Esophagus muscularis mucosa (tissue), 4 donors: ENCODE measurements around the gene HCFC1. TPM values are rescaled to one million over a fixed set of nuclear protein-coding genes. Genes with fewer than 3 reads are reported as not detected.

Source experiments
- DNase-seq: peaks from one replicate; pipeline ENCODE4 v3.0.0-alpha.2; 2017; ENCODE audit errors: extremely low spot score
- H3K27ac ChIP-seq, 4 donors: fragments of 200-600 bp; sonication (generic); replicated peaks in 1 of 4; 1 replicate in 3 of 4; 2 replicates in 1 of 4; pipeline ENCODE4 v1.5.1; 2016 to 2019; ENCODE audit warnings: mild to moderate bottlenecking in 1 of 4
- H3K27me3 ChIP-seq, 4 donors: fragments of 200-600 bp; sonication (generic); one replicate each; pipeline versions ENCODE4 v1.5.1 to v1.6.0; 2016 to 2019
- H3K36me3 ChIP-seq, 4 donors: fragments of 200-600 bp; sonication (generic); one replicate each; pipeline ENCODE4 v1.5.1; 2016 to 2019
- H3K4me1 ChIP-seq, 4 donors: fragments of 200-600 bp; sonication (generic); one replicate each; pipeline ENCODE4 v1.5.1; 2016 to 2019
- H3K4me3 ChIP-seq, 4 donors: fragments of 200-600 bp; sonication (generic); 1 replicate in 2 of 4; 2 replicates in 2 of 4; pipeline ENCODE4 v1.5.1; 2016 to 2019; ENCODE audit warnings: mild to moderate bottlenecking in 4 of 4, moderate library complexity in 1 of 4
- H3K9me3 ChIP-seq, 4 donors: fragments of 200-600 bp; sonication (generic); 1 replicate in 3 of 4; 2 replicates in 1 of 4; pipeline ENCODE4 v1.5.1; 2016 to 2019
- EP300 ChIP-seq: sonication (generic); formaldehyde crosslinking; IDR thresholded peaks from one replicate; pipeline ENCODE4 v1.6.1; 2017; ENCODE audit warnings: antibody characterized with exemption
- POLR2A ChIP-seq: fragments of 450-650 bp; IDR thresholded peaks from one replicate; pipeline ENCODE4 v1.6.1; 2017; ENCODE audit warnings: antibody characterized with exemption, moderate library complexity, mild to moderate bottlenecking, low read depth
- POLR2AphosphoS5 ChIP-seq, 2 donors: sonication (generic); formaldehyde crosslinking; IDR thresholded peaks; one replicate each; pipeline ENCODE4 v1.6.1; 2017; ENCODE audit warnings: antibody characterized with exemption in 2 of 2
- WGBS: methylation state at CpG from one replicate; pipeline ENCODE4 v1.1.5; 2018; 5-methylcytosine and 5-hydroxymethylcytosine counted together
- intact Hi-C: fragments of 100-400 bp; cut with DNase I; formaldehyde crosslinking; loops from one replicate; pipeline ENCODE4 v1.15.1; 2023
- total RNA-seq, 4 donors: library from RNA; depleted of rRNA; stranded (reverse); fragments of >200 nt; gene quantifications; one replicate each; pipeline versions ENCODE4 v1.1.0 to v1.2.1, GENCODE V29; 2016
- TF ChIP-seq, protein P1 (sequence below), 3 experiments: fragments of 200-600 bp in 2 of 3; fragments of 450-650 bp in 1 of 3; sonication (generic) in 2 of 3; IDR thresholded peaks; one replicate each; pipeline ENCODE4 v1.5.1; 2017 to 2019; ENCODE audit warnings: antibody characterized with exemption in 3 of 3, mild to moderate bottlenecking in 2 of 3, moderate library complexity in 1 of 3

The HCFC1 gene
- total RNA-seq = 100 to 1,000 TPM in 1 of 4 donors, 10 to 100 TPM in 3; 50.7 to 102 (median 60.8) TPM

DNA sequence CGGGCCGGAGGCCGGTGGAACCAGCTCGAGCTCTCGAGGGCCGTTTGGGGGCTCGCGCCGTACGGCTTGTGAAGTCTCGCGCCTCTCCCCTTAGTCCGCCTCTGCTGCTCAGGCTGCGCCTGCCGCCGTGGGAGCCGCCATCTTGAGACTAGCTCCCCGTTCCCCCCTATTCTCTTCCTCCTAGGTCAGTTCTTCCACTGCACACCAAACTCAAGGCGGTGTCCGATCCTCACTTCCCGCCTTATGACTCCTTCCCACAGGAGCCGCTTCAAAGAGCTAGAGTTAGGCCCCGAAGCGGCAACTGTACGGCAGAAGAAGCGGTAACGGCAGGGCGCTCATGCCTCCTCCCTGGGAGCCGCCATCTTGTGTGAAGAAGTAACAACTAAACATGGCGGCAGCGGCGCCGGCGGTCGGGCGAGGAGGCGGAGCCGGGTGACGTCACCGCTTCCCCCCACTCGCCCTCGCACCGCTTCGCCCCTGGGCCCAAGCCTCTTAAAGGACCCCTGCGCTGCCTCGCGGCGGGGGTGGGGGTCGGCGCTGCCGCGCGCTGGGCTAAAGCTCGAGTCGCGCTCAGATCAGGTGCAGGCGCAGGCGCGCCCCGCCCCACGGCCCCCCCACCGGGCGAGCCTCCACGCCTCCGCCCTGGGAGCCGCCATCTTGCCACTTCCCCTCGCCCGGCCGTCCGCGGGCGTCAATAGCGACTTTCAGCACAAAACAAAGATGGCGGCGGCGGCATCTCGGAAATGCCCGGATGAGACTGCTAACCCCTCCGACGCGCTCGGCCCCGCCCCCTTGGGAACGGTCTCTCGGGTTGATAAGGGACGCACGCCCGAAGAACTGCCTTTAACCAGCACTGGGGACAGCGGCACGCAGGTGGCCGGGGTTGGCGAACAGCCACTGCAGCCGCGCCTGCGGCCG, at the start of gene HCFC1:
HCFC1 (minus strand) TSS at position 369 of the 918 bp plus-strand sequence. CDS start 978 bp downstream, outside the sequence.
- 16% methylated on average over 89 of the region's 96 CpGs for WGBS
- Histone ChIP-seq H3K36me3 (no peaks in the 10 kb centered on the region), H3K4me1 (peaks cover 44 to 53% (median 50%) of the 10 kb centered on the region in 4 donors), H3K27ac (peak within 1 kb of the TSS; percentile 95 to 99 (median 98)), H3K9me3 (no peaks in the 10 kb centered on the region), H3K4me3 (peak within 1 kb of the TSS; percentile 65 to 81 (median 72)), H3K27me3 (no peaks in the 10 kb centered on the region)
- TF ChIP-seq, protein P1, sequence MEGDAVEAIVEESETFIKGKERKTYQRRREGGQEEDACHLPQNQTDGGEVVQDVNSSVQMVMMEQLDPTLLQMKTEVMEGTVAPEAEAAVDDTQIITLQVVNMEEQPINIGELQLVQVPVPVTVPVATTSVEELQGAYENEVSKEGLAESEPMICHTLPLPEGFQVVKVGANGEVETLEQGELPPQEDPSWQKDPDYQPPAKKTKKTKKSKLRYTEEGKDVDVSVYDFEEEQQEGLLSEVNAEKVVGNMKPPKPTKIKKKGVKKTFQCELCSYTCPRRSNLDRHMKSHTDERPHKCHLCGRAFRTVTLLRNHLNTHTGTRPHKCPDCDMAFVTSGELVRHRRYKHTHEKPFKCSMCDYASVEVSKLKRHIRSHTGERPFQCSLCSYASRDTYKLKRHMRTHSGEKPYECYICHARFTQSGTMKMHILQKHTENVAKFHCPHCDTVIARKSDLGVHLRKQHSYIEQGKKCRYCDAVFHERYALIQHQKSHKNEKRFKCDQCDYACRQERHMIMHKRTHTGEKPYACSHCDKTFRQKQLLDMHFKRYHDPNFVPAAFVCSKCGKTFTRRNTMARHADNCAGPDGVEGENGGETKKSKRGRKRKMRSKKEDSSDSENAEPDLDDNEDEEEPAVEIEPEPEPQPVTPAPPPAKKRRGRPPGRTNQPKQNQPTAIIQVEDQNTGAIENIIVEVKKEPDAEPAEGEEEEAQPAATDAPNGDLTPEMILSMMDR (IDR thresholded peaks at IDR 0.05) = no peak
- TF ChIP-seq POLR2AphosphoS5 (IDR thresholded peaks at IDR 0.05) = peak; percentile 54 to 73
- intact Hi-C loops = no loop called here
- peak; percentile 94 for DNase-seq

- H3K36me3 ChIP-seq = peaks cover 0 to 20% (median 13%) of the 10 kb centered on the region in 4 donors
- WGBS = 77% methylated on average over 11 of the region's 11 CpGs
- peaks cover 9 to 40% (median 34%) of the 10 kb centered on the region in 4 donors for H3K4me1 ChIP-seq
- DNase-seq = no peak
- intact Hi-C loops = no loop called here
- TF ChIP-seq EP300 = no peak
- TF ChIP-seq, protein P1 (IDR thresholded peaks at IDR 0.05) = no peak
- no peak for TF ChIP-seq POLR2A
- no peak for TF ChIP-seq POLR2AphosphoS5 (IDR thresholded peaks at IDR 0.05)
- H3K27me3 ChIP-seq = no peaks in the 10 kb centered on the region
- H3K4me3 ChIP-seq = no peak overlapping the region
- peak overlapping the region; percentile 84 to 90 (median 86) for H3K27ac ChIP-seq
- no peaks in the 10 kb centered on the region for H3K9me3 ChIP-seq
Measured at GRCh38 chrX:154021131-154021611, 49.6 kb upstream of the HCFC1 start.

DNA sequence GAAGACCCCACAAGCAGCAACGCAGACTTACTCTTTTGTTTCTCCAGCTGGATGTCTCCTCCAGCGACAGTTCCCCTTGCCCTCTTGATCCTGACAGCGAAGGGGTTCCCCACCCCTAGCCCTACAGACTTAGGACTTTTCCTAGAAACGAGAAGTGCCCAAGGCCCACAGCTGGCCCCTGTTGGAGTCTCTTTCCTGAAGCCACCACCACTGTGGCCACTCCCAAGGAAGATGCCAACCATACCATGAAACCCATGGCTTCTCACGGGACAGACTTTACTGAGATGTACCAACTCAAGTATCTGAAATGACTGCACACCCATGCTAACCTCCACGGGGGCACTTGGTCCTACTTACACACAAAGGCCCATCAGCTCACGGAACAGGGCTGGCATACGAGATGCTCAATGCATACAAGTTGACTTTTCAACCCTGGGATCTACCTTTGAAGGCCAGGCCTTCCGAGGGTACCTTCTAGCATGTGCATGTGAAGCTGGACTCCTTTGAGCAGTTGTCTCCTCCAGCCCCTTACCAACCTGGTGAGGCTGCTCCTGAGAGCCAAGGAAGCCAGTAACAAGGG, 49.0 kb upstream of the HCFC1 start:
- no peak for DNase-seq
- Histone ChIP-seq H3K27ac (peak overlapping the region; percentile 84 to 90 (median 86)), H3K36me3 (peaks cover 0 to 25% (median 18%) of the 10 kb centered on the region in 4 donors), H3K27me3 (no peaks in the 10 kb centered on the region), H3K4me1 (peaks cover 9 to 40% (median 34%) of the 10 kb centered on the region in 4 donors), H3K9me3 (no peaks in the 10 kb centered on the region), H3K4me3 (peak overlapping the region; percentile 60 to 71 (median 63))
- TF ChIP-seq POLR2AphosphoS5 (IDR thresholded peaks at IDR 0.05) (no peak), EP300 (no peak), POLR2A (no peak)
- TF ChIP-seq, protein P1 (IDR thresholded peaks at IDR 0.05) = no peak
- WGBS = 75% methylated on average over 7 of the region's 9 CpGs
- intact Hi-C loops = no loop called here

GRCh38 chrX:154019633-154020528, 48.3 kb upstream of the HCFC1 start, which contains the start of gene IRAK1:
Gene IRAK1, minus strand, starts transcription at chrX:154019902. Its CDS starts 90 bp downstream, at chrX:154019812.
- WGBS = no CpG with 5 or more reads among the region's 99 CpGs
- intact Hi-C loops = loop anchor here (5.0 kb wide), 1 partner anchor 32 kb away; no protein-coding TSS in a partner anchor
- Histone ChIP-seq H3K27ac (peak within 1 kb of the TSS; percentile 84 to 90 (median 86)), H3K36me3 (peaks cover 0 to 33% (median 23%) of the 10 kb centered on the region in 4 donors), H3K4me1 (peaks cover 6 to 39% (median 31%) of the 10 kb centered on the region in 4 donors), H3K27me3 (no peaks in the 10 kb centered on the region), H3K4me3 (peak within 1 kb of the TSS; percentile 60 to 71 (median 63)), H3K9me3 (no peaks in the 10 kb centered on the region)
- no peak for DNase-seq
- no peak for TF ChIP-seq EP300
- TF ChIP-seq POLR2A = no peak
- no peak for TF ChIP-seq POLR2AphosphoS5 (IDR thresholded peaks at IDR 0.05)
- TF ChIP-seq, protein P1 (IDR thresholded peaks at IDR 0.05) = no peak
